Activated T-cell treated with anti-CD3 and anti-CD28 coated beads for 1 hour (primary cell): ENCODE results near the gene OR8A1.
"Not testable (repeated sequence)": the region's sequence is repeated elsewhere in the genome, so short reads cannot be mapped to it uniquely, and the experiment has no call there.

Experiments used
- DNase-seq: peaks from one replicate; pipeline ENCODE4 v3.0.0-alpha.2; 2020; ENCODE audit warnings: low read depth

The OR8A1 gene

DNA sequence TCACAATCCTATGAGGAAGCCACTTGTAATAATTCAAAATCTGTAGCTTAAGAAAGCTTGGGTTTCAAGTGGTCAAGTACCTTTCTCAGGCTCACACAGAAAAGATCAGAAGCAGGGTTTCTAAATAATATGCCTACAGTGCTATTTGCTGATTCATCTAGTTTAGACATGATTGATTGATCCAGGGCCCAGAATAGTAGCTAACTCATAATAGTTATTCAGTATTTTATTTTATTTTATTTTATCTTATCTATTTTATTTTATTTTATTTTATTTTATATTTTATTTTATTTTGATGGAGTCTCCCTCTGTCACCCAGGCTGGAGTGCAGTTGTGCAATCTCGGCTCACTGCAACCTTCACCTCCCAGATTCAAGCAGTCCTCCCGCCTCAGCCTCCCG is 25.5 kb downstream of the OR8A1 start:
- DNase-seq: no peak

DNA sequence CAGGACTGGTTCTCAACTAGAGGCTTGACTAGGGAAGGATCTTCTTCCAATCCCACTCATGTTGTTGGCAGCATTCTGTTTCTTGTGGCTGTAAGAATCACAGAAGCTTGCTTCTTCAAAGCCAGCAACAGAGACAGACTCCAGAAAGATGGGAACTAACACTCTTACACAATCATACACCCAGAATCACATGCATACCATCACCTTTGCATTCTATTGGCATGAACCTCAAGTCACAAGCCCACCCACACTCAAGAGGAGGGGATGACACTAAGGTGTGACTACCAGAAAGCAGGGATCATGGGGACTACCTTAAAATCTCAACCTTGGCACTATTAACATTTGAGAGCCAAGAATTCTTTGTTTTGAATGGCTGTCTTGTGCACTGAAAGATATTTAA is 27.8 kb downstream of the OR8A1 start:
- no peak for DNase-seq

DNA sequence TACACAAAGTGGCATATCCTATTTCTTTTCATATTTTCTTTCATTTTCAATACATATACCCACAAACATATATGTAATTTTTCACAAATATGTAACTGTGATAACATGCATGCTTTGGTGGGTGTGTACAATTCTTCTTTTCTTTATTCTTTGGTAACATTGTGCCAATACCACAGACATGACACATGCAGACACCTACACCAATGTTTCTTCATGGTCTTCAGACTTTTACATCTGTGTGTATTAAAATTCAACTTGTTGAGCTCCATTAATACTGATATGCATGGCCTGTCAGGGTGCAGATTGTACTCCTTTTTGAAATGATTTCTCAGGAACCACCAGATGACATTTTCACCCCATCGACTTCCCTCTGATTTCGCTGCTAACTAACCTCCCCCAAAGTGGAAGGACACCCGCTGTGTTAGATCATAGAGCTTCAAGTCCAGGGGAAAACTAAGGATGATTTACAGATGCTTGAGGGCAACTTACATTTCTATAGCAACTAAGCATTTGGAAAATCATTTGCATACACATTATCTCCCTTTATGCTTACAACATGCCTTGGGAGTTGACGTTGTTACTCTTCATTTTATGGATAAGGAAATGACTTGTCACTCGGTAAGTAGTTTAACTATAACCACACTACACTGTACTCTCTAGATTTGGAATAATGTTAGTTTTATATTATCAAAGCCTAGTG is 31.0 kb downstream of the OR8A1 start:
- DNase-seq: no peak

- no peak for DNase-seq
These were observed 32.4 kb downstream of the OR8A1 start for GRCh38 chr11:124602193-124602592.

DNA sequence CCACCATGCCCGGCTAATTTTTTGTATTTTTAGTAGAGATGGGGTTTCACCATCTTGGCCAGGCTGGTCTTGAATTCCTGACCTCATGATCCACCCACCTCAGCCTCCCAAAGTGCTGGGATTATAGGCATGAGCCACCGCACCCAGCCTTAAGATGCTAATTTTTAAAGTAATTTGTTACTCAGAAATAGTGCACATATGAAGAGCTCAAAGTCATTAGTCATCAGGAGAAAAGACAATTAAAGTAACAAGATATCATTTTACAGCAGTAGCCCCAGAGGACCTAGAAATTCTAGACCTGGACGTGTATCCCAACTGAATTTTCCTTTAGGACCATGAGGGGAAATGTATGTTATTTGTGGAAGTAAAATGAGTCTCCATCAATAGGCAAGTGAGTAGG is 32.9 kb downstream of the OR8A1 start:
- not testable (repeated sequence) for DNase-seq

DNA sequence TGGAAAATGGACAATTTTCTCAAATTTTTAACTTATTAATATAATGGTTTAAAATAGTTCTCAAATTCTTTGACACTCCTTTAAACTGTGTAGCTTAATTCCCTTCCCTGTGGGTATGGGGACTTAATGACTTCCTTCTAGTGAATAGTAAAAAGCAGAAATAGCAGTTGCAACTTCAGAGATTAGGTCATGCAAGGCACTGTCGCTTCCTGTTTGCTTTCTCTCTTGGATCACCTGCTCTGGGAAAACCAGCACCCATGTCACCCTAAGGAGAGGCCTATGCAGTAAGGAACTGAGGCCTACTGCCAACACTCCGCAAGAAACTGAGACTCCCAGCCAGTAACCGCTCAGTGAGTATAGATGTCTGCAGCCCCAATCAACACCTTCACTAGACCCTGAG is 35.9 kb downstream of the OR8A1 start:
- no peak for DNase-seq

GRCh38 chr11:124608147-124608546 is 38.4 kb downstream of the OR8A1 start:
- DNase-seq: no peak

- DNase-seq: no peak
These were observed 40.5 kb downstream of the OR8A1 start for GRCh38 chr11:124610295-124610694.

- DNase-seq: no peak
These were observed 41.3 kb downstream of the OR8A1 start, which contains the start of gene PANX3 for GRCh38 chr11:124611064-124611463. Gene PANX3 (plus strand): TSS chr11:124611428. CDS start chr11:124611557, 129 bp downstream.

- no peak for DNase-seq
These were observed 42.2 kb downstream of the OR8A1 start for GRCh38 chr11:124612045-124612444.

DNA sequence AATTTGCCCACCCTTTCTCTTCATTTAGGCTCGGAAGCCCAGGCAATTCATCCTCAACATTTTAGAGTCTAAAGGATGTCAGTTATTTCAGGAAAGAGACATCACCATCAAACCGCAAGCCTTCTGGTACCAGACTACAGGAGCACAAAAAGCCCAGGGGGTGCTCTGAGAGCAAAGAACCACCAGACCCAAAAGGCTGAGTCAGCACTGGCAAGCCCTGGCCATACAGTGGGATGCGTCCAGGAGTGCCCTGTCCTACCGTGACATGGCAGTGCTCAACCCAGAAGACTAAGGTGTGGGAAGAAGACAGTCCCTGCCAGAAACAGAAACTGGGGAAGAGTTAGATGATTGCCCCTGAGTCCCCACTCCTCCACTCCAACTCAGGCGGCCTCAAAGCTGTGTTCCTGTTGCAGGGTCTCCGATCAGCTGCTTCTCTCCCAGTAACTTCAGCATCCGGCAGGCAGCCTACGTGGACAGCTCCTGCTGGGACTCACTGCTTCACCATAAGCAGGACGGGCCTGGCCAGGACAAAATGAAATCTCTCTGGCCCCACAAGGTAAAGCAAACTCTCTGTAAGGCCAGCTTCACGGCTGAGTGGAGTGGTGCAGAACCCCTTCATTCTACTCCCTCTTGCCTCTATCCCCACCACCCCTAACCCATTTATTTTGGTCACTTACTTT is 42.9 kb downstream of the OR8A1 start:
- DNase-seq: no peak

- no peak for DNase-seq
These were observed 49.1 kb downstream of the OR8A1 start for GRCh38 chr11:124618863-124619262.
